NCI-H82 treated with DMSO at 0.1 percent for 48 hours (cell line): ENCODE data around the gene PTPN1.
"Not testable (repeated sequence)": the region's sequence is repeated elsewhere in the genome, so short reads cannot be mapped to it uniquely, and the experiment has no call there.

Experiments
- DNase-seq: peaks from one replicate; lab custom pipeline; 2025; ENCODE audit not compliant: unreplicated experiment; lab: John Stamatoyannopoulos, UW

The PTPN1 gene

DNA sequence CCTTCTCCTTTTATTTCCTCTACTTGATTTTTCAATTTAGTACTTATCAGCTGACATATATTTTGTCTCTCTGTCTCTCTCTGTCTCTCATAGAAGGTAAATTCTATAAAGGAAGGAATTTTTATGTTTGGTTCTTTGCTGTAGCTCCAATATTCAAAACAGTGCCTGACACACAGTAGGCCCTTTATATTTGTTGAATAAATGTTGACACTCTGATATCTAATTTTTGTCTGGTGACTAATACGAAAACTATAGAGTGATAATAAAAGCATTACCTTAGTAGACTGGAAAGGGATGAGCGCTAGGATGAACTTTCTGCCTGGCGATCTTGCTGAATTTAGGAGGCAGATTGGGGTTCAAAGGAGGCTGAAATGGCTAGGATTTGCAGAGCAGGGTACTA is 42.8 kb downstream of the PTPN1 start:
- no peak for DNase-seq

DNA sequence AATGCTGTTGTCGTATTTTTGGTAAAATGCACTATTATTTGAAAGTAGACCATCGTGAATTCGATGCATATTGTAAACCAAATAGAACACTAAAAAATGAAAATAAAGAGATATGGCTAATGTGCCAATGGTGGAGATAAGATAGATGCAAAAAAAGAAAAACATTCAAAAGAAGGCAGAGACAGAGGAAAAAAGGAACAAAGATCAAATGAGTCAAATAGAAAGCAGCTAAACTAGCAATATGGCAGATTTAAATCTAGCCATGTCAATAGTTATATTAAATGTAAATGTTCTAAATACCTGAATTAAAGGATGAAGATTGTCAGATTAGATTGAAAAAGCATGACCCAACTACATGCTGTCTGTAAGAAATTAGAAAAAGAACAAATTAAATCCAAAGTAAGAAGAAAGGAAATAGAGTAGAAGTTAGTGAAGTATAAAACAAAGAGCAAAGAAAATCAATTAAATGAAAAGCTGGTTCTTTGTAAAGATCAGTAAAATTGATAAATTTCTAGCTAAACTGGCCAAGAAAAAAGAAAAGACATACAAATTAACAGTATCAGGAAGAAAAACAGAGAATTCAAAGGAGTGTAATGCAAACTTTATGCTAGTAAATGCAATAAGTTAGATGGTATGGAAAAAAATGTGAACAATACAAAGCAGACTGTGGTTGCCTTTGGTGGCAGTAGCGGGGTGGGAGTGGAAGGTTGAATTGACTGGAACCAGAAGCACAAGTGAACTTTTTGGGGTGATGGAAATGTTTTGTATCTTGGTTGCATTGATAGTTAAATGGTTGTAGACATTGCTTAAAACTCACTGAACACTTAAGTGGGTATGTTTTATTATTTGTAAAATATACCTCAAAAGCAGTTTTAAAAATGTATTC is 44.8 kb downstream of the PTPN1 start:
- DNase-seq: no peak

DNA sequence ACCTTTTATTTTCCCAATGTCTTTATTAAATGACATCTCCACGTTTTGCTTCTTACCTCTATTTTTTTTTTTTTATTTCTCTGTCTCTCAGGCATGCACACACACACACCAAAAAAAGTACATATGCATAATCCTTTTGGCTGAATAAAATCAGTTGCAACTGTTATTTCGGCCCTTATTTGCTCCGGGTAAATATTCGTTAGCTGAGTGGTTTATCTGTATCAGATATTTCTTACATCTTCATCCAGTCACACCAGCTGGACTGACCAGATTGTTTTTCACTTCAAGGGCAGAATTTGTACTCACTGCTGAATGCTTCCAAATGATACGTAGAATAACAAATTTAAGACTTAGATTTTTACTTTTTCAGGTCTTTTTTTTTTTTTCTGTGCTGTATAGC is 45.5 kb downstream of the PTPN1 start:
- DNase-seq: no peak

DNA sequence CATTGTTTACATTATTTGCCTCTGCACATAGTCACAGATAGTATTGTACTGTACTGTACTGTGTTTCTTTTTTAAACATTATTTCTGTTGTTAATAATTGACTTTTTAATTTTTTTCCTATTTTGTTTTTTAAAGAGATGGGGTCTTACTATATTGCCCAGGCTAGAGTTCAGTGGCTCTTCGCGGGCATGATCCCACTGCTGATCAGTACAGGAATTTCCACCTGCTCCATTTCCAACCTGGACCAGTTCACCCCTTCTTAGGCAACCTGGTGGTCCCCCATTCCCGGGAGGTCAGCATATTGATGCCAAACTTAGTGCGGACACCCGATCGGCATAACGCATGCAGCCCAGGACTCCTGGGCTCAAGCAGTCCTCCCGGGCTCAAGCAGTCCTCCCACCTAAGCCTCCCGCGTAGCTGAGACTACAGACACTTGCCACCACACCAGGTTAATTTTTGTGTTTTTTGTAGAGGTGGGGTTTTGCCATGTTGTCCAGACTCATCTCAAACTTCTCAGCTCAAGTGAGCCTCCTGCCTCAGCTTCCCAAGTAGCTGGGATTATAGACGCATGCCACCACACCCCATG is 47.5 kb downstream of the PTPN1 start:
- DNase-seq: no peak

DNA sequence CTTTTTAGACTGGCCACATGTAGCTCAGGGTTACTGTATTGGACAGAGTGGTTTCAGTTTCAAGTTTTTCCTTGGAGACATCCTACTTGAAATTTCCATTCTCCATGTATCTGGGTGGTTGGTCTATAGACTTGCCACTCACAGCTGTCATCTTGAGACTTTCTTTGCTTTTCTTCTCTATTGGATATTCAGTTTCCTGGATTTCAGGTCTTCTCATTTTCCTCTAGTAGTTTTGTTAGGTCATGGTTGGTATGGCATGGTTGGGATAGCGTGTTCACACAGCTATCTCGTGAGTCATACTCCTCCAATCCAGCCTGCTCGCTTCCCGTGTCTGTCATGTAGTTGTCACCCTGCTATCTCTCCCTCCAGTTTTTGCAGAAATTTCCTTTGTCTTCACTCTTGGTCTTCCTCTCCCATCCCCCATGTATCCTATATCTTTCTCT is 48.3 kb downstream of the PTPN1 start:
- DNase-seq: no peak

DNA sequence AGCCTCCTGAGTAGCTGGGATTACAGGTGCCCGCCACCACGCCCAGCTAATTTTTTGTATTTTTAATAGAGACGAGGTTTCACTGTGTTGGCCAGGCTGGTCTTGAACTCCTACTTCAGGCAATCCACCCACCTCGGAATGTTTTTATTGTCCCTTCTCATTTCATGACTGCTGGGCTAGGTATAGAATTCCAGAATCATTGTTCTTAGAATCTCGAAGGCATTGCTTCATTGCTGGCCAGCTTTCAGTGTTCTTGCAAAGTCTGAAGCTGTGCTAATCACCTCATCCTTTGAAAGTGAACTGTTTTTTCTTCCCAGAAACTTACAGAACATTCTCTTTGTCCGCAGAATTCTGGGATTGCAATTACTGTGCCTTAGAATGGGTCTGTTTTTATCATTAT is 49.0 kb downstream of the PTPN1 start:
- no peak for DNase-seq

DNA sequence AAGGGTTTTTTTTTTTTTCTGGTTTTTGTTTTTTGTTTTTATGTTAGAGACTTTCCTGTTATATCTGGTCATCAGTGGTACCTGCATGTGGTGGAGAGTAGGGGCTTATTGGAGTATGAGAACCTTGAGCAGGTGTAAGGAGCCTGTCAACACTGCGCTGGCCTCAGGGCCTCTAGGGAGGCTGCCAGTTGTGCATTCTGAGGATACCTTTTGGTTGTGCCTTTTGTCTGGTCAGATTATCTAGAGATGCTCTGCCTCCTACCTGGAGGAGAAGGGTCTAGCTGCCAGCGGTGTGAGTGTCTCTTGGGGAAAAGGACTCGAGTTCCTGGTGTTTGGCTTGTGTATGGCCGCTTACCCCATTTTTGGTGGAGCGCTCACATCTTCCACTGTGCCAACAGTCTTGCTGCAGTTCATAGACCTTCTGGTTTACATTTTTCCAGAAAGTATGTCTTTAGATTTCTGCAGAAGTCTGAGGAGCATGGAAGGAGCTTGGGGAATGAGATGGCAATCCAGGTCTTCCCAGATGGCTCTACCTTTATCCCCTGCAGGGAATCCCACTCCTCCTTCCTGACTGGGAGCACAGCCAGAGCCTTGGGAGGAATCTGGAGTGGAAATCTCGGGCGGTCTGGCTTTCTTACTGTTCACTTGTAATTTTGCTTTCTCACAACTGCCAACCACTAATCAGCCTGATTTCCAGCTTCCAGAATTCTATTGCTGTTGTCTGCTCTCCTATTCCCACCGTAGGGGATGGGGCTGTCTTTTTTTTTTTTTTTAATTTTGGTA is 49.9 kb downstream of the PTPN1 start:
- DNase-seq: no peak

DNA sequence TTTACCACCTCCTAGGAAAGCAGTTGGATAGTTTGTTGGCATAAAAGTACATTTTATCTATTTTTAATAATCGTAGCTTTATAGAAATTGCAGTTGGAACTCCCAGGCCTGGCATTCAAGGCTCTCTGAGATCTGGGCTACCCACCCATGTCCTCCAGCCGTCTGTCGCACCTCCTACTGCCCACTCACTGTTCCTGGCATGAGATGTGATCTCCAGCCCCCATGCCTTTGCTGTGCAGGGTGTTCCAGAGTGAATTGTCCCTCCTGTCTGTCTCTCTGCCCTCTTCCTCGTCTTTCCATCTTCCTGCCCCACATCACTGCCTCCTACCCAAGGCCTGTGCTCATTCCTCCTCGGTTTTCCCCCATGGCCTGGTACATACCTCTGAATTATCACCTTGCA is 50.7 kb downstream of the PTPN1 start:
- no peak for DNase-seq

DNA sequence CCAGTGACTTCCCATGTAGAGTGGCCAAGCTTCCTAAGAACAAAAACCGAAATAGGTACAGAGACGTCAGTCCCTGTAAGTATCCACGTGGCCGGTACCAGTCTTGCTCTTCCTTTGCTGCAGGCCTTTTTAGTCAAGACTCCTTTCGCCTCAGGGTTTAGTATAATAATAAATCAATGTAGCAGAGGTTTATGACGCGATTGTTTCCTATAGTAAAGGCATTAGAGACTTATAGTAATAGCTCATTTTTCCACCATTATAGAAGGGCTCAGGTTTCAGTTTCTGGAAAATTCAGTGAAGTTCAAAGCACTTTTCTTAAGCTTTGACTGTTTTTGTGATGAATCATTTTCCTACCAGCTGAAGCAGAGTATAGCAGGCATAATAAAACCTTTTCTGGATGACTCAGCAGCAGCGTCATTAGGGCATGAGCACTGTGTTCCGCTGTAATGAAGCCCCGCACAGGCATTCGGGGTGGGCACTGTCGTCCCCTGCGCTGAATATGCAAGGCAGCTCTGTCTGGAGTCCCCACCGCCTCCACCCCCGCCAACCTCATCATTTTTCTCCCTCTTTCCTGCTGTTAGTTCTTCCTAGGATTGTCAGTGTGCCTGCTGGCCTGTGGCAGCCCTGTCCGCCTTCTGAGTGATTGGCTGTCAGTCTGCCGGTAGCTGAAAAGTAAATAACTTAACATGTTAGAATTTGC is 51.3 kb downstream of the PTPN1 start:
- no peak for DNase-seq

DNA sequence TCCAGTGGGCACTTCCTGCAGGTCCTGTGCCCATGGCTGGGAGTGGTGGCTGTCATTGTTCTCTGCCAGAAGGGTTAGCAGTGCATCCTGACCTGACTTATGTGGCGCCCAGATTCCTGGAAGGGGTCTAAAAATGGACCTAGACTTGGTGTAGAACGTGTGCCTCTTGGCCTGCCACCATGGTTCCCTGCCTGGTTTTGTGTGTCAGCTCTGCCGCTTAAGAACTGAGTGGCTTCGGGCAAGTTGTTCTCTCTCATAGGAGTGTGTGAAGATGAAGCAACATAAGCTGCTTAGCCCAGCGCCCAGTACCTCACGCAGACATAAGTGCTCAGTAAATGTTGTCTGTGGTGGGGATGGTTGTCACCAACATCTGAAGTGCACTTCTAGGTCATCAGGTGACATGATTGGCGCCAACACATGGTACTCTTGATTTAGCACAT is 52.1 kb downstream of the PTPN1 start:
- DNase-seq: no peak

DNA sequence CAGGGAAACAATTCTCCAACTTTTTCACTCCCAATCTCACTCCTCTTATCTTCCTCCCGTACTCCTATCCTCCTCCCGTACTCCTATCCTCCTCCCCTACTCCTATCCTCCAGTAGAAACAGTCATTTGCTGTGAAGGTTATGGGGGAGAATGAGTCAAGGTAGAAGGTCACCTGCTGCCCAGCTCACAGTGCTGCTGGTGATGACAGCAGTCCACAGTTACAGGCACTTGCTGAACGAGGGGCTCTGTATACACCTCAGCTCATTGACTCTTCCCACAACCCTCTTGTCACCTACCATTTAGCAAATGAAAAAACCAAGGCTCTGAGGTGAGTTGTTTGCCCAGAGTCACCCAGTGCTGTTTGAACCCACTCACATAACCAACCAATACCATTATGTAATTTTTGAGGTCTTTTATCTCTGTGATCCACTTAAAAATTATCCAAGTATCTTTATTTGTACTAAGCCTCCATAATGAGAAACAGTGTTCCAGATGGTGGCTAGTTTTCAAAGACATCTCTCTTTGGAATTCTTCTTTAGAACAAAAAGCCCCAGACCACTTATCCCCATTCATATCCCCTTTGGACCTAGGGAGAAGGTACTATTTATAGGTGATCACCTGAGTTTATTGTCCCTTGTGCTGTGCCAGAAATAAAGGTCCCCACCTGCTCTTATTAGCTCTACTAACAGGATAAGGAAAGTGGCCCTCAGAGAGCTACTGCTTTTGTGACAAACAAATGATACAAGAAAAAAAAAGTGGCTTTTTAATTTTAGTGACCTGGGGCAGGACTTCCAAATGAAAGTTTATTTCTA is 53.2 kb downstream of the PTPN1 start:
- DNase-seq: no peak

DNA sequence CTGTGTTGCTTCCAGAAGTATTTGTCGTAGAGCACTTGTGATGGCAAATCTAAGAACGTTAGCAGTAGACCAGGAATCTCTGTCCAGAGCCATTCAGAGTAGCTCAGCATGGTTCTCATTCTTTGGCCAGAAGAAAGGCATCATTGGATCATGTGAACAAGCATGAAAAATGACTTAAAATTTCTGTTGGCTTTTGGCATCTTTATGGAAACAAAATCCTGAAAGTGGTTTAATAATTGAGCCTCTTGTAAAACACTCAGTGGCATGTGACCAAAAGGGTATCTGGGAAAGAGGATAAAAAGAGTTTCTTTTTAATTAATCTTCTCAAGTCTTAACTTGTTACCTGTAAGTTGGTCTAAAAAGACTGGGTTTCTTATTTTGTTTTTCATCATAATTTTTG is 55.2 kb downstream of the PTPN1 start:
- DNase-seq: no peak

DNA sequence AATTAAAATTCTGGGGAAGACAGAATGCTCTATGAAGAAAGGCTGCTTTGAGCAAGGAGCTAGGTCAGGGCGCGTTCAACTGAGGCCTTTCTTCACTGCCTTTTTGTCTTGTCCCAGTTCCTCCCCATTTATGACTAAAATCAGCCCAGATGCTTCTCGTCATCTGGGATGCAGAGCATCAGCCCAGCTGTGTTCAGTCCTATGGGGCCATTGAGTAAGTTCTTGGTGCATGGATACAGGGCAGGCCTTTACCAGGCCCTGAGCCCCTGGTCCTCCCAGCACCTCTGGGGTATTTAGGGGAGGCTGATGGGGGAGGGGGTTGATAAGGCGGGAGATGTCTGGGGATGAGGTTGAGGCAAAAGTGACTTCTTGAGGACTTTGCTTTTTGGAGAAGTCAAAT is 55.7 kb downstream of the PTPN1 start:
- DNase-seq: no peak

DNA sequence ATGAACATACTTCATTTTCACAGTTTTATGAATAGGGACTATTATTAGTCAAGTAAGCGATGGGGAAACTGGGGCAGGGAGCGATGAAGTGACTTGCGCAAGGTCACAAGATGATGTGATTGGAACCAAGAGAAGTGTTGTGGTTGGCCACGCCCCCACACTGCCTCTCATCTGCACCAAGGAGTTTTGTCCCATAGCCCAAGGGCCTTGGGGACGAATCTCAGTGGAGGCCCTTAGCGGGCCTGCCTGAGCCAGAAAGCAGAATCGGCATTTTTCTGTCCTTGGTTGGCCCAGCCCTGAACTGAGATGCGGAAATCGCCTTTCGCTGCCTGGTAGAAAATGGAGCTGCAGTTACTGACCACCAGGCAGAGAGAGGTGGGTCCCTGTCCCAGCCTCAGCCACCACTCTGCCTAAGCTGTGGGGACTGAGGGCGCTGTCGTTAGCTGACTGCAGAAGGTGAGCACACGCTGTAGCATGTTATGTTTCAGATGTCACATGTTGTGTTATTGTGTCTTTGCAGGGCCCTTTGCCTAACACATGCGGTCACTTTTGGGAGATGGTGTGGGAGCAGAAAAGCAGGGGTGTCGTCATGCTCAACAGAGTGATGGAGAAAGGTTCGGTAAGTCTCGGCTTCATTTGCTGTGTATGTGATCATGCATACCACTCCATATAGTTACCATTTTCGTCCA is 57.8 kb downstream of the PTPN1 start:
- DNase-seq: no peak

DNA sequence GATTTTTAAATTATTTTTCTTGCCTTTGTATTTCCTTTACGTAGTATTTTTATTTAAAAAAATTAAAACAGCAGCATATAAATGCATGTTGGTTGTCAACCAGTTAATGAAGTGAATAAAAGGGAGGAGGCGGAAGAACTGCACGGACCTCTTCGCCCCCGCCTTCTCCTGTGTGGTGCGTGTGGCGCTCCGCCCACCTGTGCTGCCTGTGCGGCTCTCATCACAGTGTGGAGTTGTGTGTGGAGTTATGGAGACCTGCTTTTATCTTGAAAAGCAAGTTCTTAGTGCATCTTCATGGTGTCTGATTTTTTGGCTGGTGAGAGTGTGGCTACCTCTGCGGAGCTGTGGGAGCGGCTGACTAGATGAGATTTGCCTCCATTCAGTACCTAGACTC is 58.4 kb downstream of the PTPN1 start:
- DNase-seq: no peak

DNA sequence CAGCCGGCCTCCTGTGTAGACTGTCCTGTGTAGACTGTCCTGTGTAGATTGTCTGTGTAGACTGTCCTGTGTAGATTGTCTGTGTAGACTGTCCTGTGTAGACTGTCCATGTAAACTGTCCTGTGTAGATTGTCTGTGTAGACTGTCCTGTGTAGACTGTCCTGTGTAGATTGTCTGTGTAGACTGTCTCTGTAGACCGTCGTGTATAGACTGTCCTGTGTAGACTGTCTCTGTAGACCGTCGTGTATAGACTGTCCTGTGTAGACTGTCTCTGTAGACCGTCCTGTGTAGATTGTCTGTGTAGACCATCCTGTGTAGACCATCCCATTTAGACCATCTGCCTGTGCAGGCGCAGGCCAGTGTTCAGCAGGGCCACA is 59.3 kb downstream of the PTPN1 start:
- not testable (repeated sequence) for DNase-seq

DNA sequence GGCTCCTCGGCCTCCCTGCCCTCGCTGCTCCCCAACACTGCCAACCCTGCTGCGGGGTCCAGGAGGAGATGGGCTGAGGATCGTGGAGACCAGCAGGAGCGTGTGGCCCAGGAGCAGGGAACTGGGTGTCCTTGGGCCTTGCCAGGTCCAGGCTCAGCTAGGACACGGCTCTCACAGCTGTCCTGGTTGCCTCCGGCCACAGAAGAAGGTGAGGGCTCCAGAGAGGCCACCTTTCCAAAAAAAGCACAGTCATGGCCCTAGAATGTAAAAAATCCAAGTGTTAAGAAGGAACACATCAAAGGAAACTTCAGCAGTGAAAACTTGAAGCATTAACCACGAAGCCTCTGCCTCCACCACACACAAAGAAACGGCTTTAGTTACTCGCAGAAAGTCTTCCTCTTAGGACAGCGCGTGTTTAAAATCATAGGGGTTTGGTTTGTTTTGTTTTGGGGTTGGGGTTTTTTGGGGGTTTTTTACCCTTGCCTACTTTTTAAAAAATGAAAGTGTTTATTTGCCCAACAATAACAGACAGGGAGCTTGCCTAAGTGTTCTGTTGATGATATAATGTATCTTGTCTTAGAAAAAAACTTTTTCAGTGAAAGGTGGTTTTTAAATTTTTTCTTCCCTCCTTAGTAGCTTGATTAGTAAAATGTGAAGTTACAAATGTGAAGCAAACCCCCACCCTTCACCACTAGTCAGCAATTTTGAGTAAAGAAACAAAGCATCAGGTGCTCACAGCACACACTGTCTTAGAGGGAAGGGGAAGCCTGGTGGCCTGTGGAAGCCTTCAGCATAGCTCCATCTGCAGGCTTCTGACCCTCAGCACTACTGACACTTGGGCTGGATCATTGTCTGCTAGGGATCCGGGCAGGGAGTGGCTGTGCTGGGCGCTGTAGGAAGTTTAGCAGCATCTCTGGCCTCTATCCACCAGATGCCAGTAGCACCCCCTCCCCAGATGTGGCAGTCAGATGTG is 60.0 kb downstream of the PTPN1 start:
- DNase-seq: no peak

DNA sequence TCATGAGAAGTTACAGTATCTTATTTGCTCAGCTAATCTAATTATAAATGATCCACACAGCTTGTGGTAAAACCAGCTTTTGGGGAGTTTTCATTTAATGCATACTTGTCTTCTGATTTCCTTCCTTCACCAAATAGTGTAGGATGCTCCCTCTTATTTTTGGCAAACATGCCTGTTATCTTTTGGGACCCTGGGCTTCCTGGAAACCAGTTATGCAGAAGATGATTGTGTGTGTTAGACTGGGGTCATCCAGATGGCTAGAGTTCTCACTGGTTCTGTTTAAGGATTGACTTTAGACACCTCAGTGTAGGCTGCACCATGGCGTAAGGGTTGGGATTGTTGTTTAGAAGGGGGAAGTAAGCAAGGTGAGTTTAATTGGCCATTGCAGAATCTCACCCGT is 61.3 kb downstream of the PTPN1 start:
- DNase-seq: no peak
